Liver (tissue), 3 donors: ENCODE data around the gene SFXN5.

ENCODE experiments used
- ATF3 ChIP-seq: IDR thresholded peaks from 2 replicates; pipeline ENCODE4 v1.6.1; 2016; ENCODE audit warnings: antibody characterized with exemption
- CTCF ChIP-seq: fragments of 150-350 bp; IDR thresholded peaks from 2 replicates; pipeline ENCODE4 v1.5.1; 2017; ENCODE audit warnings: improper control_type of control experiment, low read depth, low read length; ENCODE audit not compliant: missing input control
- EGR1 ChIP-seq, 2 donors: IDR thresholded peaks; 2 replicates each; pipeline ENCODE4 v1.6.1; 2016 to 2018; ENCODE audit warnings: antibody characterized with exemption in 2 of 2, low read depth in 2 of 2
- GABPA ChIP-seq, 2 donors: IDR thresholded peaks in 1 of 2; conservative IDR thresholded peaks in 1 of 2; 2 replicates each; pipeline ENCODE4 v1.6.1; 2016; ENCODE audit warnings: antibody characterized with exemption in 2 of 2, mild to moderate bottlenecking in 1 of 2, moderate library complexity in 1 of 2
- HNF4A ChIP-seq, 2 donors: conservative IDR thresholded peaks; 2 replicates each; pipeline ENCODE4 v1.6.1; 2016; ENCODE audit warnings: antibody characterized with exemption in 2 of 2, mild to moderate bottlenecking in 2 of 2
- HNF4G ChIP-seq: IDR thresholded peaks from 2 replicates; pipeline ENCODE4 v1.6.1; 2016; ENCODE audit warnings: antibody characterized with exemption
- JUND ChIP-seq, 2 donors: IDR thresholded peaks; 2 replicates each; pipeline ENCODE4 v1.6.1; 2016; ENCODE audit warnings: antibody characterized with exemption in 2 of 2
- MAX ChIP-seq: IDR thresholded peaks from 2 replicates; pipeline ENCODE4 v1.6.1; 2016; ENCODE audit warnings: antibody characterized with exemption
- RAD21 ChIP-seq, 2 donors: IDR thresholded peaks; 2 replicates each; pipeline ENCODE4 v1.6.1; 2016; ENCODE audit warnings: antibody characterized with exemption in 2 of 2, mild to moderate bottlenecking in 2 of 2
- REST ChIP-seq: IDR thresholded peaks from 2 replicates; pipeline ENCODE4 v1.6.1; 2016; ENCODE audit warnings: antibody characterized with exemption, mild to moderate bottlenecking
- SP1 ChIP-seq: IDR thresholded peaks from 2 replicates; pipeline ENCODE4 v1.6.1; 2018; ENCODE audit warnings: antibody characterized with exemption, mild to moderate bottlenecking
- TAF1 ChIP-seq: conservative IDR thresholded peaks from 2 replicates; pipeline ENCODE4 v1.6.1; 2016; ENCODE audit warnings: antibody characterized with exemption, mild to moderate bottlenecking
- YY1 ChIP-seq: IDR thresholded peaks from 2 replicates; pipeline ENCODE4 v1.6.1; 2016; ENCODE audit warnings: antibody characterized with exemption, mild to moderate bottlenecking
- ZBTB33 ChIP-seq: IDR thresholded peaks from 2 replicates; pipeline ENCODE4 v1.6.1; 2016; ENCODE audit warnings: antibody characterized with exemption
- donor health status: healthy.
- donor health status: healthy.

GRCh38 chr2:72921088-72921851 lies 150.2 kb downstream of the SFXN5 start:
- TF ChIP-seq CTCF (no peak), ZBTB33 (no peak), REST (no peak), YY1 (no peak), TAF1 (no peak), RAD21 (IDR thresholded peaks at IDR 0.05) (no peak), EGR1 (IDR thresholded peaks at IDR 0.05; ENCODE audit: low read depth in 2 of 2) (no peak), ATF3 (no peak), HNF4G (no peak), HNF4A (conservative IDR thresholded peaks at IDR 0.05) (no peak), SP1 (no peak), MAX (no peak), JUND (IDR thresholded peaks at IDR 0.05) (no peak), GABPA (IDR thresholded peaks at IDR 0.05 in 1 of 2, conservative IDR thresholded peaks at IDR 0.05 in 1 of 2) (no peak)
